ENCODE data around the gene SULT2B1.
"Not testable (repeated sequence)": the region's sequence is repeated elsewhere in the genome, so short reads cannot be mapped to it uniquely, and the experiment has no call there.

Gene SULT2B1

DNA sequence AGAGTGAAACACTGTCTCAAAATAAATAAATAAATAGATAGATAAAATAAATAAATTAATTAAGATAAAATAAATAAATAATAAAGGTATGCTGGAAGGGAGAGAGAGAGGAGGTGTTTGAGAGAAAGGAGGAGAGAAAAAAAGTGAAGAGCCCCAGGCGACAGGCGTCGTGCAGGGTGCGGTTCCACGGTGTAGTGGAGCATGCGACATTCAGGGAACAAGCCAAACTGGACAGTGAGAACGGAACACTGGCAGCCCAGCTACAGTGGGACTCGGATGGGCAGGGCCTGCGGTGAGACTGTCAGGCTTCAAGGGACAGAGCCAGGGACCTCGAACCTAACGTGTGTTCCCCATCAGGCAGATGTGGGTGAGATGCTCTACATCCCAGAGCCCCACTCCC lies 9.4 kb downstream of the SULT2B1 start:
- DNase-seq: no peak

DNA sequence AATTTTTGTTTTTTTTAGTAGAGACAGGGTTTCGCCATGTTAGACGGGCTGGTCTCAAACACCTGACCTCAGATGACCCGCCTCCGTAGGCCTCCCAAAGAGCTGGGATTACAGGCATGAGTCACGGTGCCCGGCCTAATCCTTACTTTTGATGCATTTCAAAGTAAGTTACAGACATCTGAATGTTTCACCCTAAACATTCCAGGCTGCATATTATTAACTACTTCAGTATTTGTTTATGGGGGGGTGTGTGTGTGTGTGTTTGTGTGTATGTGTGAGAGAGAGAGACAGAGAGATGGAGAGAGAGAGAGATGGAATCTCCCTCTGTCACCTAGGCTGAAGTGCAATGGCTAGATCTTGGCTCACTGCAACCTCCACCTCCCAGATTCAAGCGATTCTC lies 13.1 kb downstream of the SULT2B1 start:
- DNase-seq: no peak

DNA sequence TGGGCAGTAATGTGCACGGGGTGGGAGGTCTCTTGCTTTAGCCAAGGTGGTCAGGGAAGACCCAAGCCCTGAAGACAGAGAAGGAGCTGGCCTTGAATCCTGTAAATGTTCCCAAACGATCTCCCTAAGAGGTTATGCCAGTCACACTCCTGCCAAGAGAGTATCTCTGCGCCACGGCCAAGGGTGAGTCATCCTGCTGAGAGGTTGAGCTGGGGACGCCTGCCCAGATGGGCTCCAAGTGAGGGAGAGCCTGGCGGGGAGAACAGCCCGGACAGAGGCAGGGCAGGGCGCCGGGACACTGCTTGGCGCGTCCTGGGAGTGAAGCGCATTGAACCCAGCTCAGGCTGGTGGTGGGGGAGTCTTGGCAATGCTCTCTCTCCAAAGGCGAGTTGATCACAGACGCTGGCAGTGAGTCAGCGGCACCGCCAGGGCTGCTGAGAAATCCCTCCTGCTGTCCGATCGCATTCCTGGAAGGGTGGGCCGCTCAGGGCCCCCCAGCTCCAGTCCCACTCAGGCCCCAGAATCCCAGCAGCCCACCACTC lies 16.4 kb downstream of the SULT2B1 start:
- no peak for DNase-seq

DNA sequence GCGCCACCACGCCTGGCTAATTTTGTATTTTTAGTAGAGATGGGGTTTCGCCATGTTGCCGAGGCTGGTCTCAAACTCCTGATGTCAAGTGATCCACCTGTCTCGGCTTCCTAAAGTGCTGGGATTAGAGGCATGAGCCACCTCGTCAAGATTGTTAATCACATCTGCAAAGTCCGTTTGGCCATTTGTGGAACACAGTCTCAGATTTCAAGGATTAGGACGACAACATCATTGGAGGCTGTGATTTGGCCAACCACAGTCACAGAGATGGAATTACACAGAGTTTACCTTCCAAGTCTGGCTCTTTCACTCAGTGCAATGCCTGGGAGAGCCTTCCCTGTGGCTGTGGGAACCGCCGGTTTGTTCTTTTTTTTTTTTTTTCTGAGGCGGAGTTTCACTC lies 17.8 kb downstream of the SULT2B1 start:
- DNase-seq: no peak

DNA sequence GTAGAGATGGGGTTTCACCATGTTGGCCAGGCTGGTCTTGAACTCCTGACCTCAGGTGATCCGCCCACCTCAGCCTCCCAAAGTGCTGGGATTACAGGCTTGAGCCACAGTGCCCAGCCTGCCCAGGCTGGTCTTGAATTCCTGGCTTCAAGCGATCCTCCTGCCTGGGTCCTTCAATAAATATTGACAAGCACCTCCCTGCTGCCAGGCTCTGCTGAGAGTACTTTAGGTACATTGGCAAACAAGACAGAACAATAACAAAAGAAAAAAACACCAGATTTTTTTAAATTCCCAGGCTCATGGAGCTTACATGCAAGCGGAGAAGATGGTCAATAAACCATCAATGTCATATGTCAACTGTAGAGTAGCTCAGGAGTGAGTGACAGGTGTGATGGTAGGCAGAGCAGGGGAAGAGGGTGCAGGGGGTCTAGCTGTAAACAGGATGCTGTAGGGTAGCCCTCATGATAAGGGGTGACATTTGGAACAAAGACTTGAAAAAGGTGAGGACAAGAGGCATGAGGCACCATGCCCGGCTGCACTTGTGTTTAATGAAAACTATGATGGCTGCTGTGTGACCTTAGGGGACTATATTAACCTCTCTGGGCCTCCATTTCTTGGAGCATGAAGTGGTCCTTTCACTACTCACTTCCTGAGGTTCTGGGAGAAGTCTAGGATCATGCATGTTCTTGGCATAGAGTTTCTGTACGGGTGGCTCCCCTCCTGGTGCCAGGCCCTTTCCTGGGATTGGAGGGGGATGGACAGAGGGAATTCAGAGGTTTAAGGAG lies 19.6 kb downstream of the SULT2B1 start:
- DNase-seq: no peak

DNA sequence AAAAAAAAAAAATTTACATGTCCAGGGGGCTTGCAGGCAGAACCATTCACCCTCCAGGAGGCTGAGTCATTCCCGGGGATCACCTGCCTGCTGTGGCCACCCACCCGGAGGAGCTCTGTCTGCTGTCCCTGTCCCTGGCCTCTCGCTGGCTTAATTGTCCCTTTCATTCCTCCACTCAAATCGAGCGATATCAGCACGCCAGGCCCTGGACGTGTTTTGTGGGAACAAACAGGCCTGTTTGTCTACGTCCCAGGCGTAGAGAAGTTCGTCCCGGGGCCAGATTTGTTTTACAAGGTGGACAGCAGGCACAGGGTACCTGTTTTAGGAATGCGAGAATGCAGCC lies 21.2 kb downstream of the SULT2B1 start:
- no peak for DNase-seq

DNA sequence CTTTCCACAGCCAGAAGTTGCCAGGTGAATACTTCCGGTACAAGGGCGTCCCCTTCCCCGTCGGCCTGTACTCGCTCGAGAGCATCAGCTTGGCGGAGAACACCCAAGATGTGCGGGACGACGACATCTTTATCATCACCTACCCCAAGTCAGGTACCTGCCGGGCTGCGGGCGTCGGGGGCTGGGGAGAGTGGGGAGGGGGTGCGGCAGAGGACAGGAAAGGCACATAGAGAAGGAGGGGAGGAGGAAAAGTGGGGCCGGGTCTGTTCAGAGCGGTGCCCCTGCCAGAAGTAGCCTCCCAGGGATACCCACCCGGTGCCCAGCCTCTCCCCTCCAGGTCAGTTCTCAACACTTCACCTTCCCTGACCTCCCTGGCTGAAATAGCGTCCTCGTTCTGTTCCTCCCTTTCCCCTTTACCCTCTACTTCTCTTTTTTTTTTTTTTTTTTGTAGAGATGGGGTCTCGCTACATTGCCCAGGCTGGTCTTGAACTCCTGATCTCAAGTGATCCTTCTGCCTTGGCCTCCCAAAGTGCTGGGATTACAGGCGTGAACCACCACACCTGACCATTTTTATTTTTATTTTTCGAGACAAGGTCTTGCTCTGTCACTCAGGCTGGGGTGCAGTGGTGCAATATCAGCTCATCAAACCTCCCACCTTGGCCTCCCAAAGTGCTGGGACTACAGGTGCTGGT lies 24.1 kb downstream of the SULT2B1 start:
- no peak for DNase-seq

DNA sequence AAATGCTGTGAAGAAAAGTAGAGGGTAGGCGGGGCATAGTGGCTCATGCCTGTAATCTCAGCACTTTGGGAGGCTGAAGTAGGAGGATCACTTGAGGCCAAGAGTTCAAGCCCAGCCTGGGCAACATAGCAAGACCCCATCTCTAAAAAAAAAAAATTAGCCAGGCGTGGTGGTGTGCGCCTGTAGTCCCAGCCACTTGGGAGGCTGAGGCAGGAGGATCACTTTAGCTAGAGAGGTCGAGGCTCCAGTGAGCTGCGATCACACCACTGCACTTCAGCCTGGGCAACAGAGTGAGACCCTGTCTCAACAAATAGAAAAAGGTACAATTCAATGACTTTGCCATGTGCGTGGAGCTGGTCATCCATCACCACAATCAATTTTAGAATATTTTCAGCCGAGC lies 25.9 kb downstream of the SULT2B1 start:
- not testable (repeated sequence) for DNase-seq

DNA sequence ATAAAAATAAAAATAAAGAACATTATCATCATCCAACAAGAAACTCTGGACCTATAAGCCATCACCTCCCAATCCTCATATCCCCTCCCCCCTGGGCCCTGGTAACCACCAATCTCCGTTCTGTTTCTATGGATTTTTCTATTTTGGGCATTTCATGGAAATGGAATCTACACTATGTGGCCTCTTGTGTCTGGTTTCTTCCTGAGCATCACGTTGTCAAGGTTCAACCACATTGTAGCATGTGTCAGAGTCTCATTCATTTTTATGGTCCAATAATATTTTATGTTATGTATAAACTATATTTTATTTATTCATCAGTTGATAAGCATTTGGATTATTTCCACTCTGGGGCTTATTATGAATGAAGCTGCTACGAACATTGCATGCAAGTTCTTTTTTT lies 26.9 kb downstream of the SULT2B1 start:
- no peak for DNase-seq

DNA sequence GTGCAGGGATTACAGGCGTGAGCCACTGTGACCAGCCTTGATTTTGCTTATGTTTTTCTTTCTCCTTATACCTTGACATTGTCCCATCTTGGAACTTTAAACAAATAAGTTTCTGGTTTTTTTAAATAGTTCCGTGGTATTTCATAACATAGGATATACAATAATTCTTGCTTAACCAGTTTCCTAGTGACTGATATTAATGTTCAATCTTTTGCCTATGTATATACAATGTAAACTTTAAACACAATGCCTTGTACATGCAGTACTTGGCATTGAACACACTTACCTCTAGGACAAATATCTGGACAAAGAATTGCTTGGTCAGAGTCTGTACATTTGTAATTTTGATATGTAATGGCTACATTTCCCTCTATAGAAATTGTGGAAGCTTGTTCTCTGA lies 30.2 kb downstream of the SULT2B1 start:
- no peak for DNase-seq

DNA sequence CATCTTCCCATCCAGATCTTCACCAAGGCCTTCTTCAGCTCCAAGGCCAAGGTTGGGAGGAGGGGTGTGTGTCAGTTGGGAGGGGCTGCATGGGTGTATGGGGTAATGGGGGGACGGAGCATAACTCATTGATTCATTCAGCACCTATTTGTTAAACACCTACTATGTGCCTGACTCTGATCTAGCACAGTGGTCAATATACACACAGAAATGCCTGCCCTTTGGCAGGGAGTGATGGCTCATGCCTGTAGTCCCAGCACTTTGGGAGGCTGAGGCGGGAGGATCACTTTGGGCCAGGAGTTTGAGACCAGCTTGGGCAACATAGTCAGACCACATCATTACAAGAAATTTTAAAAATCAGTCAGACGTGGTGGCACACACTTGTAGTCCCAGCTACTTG lies 35.4 kb downstream of the SULT2B1 start:
- no peak for DNase-seq

DNA sequence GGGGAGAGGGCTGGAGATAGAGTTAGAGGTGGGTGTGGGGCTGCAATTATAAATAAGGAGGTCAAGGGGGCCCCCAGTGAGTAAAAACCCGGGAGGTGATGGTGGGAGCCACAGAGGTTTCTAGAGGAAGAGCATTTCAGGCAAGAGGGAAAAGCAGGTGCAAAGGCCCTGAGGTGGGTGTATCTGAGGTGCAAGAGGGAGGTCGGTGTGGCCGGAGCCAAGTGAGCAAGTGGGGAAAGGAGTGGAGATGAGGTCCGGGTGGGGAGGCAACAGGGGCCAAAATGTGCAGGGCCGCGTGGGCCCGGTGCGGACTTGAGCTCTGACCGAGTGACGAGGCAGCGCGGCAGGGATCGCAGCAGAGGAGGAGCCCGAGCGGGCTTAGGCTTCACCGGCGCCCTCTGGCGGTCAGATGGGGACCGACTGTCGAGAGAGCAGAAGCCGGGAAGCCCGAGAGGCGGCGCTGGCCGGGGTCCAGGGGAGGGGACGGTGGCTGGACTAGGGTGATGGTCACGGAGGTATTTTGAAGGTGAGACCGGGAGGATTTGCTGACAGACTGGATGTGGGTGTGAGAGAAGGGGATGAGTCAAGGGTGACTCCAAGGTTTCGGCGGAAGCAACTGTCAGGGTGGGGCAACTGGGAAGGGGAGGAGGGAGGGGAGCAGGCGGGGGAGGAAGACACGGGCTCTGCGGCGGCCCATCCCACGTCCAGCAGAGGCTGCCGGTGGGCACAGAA lies 36.9 kb downstream of the SULT2B1 start:
- peak; percentile 28 for DNase-seq

DNA sequence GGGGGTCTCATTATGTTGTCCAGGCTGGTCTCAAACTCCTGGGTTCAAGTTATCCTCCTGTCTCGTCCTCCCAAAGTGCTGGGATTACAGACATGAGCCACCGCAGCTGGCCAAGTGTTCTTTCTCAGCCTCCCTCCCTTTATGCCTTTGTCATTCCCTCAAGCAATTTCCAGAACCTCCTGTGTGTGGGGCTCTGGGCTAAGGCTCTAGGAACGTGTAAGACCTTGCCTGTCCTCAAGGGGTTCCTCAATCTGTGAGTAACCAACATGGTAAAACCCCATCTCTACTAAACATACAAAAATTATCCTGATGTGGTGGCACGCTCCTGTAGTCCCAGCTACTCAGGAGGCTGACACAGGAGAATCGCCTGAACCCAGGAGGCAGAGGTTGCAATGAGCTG lies 39.0 kb downstream of the SULT2B1 start:
- no peak for DNase-seq

DNA sequence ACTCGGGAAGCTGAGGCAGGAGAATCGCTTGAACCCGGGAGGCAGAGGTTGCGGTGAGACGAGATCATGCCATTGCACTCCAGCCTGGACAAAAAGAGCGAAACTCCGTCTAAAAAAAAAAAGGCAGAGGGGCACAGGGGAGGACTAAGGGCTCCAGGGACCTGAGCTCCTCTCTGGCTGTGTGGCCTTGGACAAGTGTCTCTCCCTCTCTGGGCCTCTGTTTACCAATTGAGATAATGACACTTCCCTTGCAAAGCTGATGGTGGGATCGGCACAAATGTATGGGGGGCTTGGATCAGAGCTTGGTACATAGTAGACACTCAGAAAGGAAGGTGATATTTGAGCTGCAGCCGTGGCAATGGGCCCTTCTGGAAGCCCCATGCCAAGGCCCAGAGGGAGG lies 43.2 kb downstream of the SULT2B1 start:
- DNase-seq: no peak

DNA sequence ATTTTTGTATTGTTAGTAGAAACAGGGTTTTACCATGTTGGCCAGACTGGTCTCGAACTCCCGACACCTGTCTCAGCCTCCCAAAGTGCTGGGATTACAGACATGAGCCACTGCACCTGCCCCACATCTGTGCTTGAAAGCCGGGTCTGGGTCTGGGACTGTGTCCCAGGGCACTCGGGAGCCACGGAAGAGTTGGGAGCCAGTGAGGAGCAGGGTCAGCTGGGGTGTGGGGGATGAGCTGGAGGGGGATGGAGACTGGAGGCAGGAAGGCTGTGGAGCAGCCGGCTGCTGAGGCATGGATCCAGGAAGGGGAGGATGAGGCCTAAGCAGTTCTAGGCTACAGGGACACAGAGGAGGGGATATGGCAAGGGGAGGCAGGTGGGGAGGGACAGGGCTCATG lies 43.9 kb downstream of the SULT2B1 start:
- no peak for DNase-seq

DNA sequence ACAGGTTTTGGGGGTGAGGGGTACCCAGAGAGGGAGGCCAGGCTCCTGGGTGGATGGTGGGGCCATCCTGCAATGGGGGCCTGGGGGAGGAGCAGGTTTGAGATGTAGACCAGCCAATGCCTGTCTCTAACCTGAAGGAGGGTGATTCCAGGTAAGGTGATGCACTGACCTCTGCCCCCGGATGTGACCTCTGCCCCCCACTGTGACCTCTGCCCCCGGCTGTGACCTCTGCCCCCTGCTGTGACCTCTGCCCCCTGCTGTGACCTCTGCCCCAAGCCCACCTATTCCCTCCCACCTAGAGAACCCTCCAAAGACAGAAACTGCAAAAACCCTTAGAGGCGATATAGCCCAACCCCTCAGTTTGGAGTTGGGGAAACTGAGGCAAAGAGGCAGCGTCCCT lies 44.3 kb downstream of the SULT2B1 start:
- DNase-seq: no peak

DNA sequence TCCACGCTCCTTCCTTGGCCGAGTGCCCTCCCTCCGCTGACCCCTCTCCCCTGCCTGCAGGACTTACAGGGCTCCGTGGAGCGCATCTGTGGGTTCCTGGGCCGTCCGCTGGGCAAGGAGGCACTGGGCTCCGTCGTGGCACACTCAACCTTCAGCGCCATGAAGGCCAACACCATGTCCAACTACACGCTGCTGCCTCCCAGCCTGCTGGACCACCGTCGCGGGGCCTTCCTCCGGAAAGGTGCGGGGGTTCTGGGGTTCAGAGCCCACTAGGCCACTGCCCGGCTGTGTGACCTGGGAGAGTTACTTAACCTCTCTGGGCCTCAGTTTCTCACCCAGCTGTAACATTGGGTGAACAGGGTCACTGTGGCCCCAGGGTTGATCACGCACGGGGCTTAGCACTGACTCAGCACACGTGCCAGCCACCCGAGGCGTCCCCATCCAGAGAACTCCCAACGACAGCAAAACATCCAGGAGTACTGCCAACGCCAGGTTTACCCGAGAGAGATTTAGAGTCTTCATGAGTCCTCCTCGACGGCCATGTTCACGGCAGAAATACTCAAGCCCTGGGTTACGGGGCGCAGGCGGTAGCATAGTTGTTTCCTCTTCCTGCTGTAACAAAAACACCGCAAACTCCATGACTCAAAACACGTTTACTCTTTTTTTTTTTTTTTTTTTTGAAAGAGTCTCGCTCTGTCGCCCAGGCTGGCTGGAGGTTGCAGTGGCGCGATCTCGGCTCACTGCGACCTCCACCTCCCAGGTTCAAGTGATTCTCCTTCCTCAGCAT lies 44.9 kb downstream of the SULT2B1 start:
- no peak for DNase-seq

DNA sequence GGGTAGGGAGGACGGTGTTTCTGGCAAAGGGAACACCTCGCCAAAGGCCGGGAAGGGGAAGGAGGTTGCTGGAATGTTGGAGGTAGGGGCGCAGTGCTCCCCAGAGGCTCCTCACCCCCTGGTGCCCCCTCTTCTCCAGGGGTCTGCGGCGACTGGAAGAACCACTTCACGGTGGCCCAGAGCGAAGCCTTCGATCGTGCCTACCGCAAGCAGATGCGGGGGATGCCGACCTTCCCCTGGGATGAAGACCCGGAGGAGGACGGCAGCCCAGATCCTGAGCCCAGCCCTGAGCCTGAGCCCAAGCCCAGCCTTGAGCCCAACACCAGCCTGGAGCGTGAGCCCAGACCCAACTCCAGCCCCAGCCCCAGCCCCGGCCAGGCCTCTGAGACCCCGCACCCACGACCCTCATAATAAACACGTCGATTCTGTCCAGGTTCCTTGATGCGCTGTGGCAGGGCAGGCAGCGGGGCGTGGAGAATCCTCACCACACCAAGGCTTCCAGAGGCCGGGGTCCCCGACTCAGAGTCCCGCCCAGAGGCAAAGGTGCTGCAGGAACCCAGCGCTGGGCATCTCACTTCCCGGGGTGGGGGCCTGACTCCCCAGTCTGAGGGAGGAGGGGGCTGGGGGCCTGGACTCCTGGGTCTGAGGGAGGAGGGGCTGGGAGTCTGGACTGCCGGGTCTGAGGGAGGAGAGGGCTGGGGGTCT lies 47.2 kb downstream of the SULT2B1 start:
- DNase-seq: no peak

DNA sequence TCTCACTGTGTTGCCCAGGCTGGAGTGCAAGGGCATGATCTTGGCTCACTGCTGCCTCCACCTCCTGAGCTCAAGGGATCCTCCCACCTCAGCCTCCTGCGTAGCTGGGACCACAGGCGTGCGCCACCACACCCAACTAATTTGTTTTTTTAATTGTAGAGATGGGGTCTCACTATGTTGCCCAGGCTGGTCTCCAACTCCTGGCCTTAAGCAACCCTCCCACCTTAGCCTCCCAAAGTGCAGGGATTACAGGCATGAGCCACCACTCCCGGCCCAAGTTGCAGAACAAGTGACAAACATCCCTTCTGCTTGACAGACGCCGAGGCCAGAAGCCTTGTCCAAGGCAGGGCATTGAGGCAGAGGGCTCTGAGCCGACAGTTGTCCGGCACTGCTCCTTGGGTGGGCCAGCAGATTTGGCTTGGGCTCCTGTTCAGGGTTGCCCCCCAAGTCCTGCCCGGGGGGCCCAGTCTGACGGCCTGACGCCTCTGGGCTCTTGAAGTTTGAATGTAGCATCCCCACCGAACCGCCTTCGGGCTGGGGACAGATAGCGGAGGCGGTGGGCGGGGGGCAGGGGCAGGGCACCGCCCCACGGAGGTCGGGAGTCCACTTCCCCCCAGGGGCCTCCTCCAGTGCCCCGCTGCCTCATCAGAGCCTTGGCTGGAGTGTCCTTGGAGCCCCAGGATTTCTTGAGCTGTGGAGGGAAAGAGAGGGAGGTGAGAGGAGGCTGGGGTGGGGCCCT lies 48.9 kb downstream of the SULT2B1 start:
- no peak for DNase-seq

DNA sequence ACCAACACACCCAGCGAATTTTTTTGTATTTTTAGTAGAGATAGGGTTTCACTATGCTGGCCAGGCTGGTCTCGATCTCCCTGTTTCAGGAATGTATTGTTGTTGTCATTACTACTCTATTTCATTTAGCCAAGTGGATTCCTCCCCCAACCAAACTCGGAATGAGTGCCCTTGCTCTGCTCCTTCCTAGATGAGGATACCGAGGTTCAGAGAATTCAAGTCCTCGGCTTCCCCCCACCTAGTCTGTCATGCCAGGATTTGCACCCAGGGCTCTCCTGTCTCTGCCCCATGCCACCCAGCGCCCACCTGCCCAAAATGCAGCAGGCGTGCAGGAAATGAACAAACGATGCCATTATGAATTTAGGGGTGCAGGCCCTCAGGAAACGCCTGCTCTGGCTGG lies 51.0 kb downstream of the SULT2B1 start:
- DNase-seq: no peak

DNA sequence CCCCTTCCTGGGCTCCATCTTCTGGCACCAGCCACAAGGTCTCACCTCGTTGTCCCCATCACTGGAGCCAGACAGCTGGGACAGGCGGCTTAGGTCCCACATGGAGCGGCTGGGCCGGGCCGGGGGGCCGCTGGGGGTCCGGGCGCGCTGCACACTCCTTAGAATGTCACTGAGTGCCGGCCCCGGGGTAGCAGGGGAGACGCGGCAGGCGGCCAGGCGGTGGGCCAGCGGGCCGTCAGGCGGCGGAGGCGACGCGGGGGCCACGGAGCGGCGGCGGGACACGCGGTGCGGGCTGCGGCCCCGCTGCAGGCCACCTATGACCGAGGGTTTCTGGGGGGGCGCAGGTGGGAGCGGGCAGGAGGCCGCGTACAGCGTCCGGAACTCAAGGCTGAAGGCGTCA lies 51.5 kb downstream of the SULT2B1 start:
- no peak for DNase-seq

DNA sequence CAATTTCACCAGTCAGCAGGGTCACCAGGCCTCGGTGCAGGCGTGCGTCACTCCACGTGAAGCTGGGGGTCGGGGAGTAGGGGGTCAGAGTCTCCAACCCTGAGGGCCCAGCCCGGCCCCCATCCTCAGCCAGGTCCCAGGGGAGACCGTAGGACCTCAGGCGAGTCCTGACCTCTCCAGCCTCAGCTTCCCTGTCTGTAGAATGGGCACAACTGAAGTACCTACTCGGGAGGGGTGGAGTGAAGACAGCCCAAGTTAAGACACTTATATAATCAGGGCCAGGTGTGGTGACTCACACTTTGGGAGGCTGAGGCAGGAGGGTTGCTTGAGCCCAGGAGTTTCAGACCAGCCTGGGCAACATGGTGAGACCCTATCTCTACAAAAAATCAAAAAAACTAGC lies 51.9 kb downstream of the SULT2B1 start:
- no peak for DNase-seq
